GM12878 (cell line): ENCODE results near the gene PATZ1. TPM values are rescaled to one million over a fixed set of nuclear protein-coding genes. Genes with fewer than 3 reads are reported as not detected.

Experiments
- ATAC-seq: fragments of 200-7000 bp; cut with Tn5 transposase; 3 replicates; pipeline ENCODE4 v1.9.1; 2020; ENCODE audit warnings: mild to moderate bottlenecking, moderate library complexity
- BruUV-seq: library from RNA; stranded (reverse); fragments of 400-500 nt; replicated peaks from 2 replicates; lab custom pipeline; 2021; lab: Mats Ljungman, UMichigan
- CTCF ChIA-PET: fragments of 300-600 bp; sonication (Branson Sonifier 250); formaldehyde crosslinking; extraction: SDS; loops from one replicate; lab custom pipeline; 2021; ENCODE audit warnings: inconsistent platforms; lab: Yijun Ruan, JAX
- POLR2A ChIA-PET: fragments of 350-600 bp; formaldehyde crosslinking; extraction: SDS; loops from one replicate; lab custom pipeline; 2021; ENCODE audit warnings: inconsistent platforms; lab: Charles Lee
- RAD21 ChIA-PET: fragments of 300-600 bp; sonication (Branson Sonifier 250); formaldehyde crosslinking; loops from one replicate; lab custom pipeline; 2023; ENCODE audit warnings: antibody characterized with exemption; ENCODE audit not compliant: unreplicated experiment; lab: Charles Lee
- SMC1A ChIA-PET: fragments of 300-600 bp; sonication (Branson Sonifier 250); formaldehyde crosslinking; loops from one replicate; lab custom pipeline; 2023; ENCODE audit not compliant: unreplicated experiment, uncharacterized antibody; lab: Charles Lee
- DNase-seq: peaks from one replicate; pipeline ENCODE4 v3.0.0-alpha.2; 2011; ENCODE audit warnings: low read depth, low spot score
- FAIRE-seq: peaks from 3 replicates; lab custom pipeline; 2011; peaks lifted over from hg19 to GRCh38; lab: Jason Lieb, UNC
- H2AFZ ChIP-seq: 2 replicates; pipeline ENCODE4 v1.6.0; 2011; ENCODE audit warnings: low read depth, low read length, control low read depth; ENCODE audit not compliant: control insufficient read depth
- H3K27ac ChIP-seq: 2 replicates; pipeline ENCODE4 v1.5.1; 2011; ENCODE audit warnings: control low read depth; ENCODE audit not compliant: control insufficient read depth, insufficient read depth
- H3K27me3 ChIP-seq, 2 experiments: replicated peaks in 1 of 2; 2 replicates each; pipeline versions ENCODE4 v1.6.0 to v1.6.1; 2011; ENCODE audit warnings: low read length in 1 of 2; ENCODE audit not compliant: control insufficient read depth in 2 of 2, insufficient read depth in 2 of 2
- H3K36me3 ChIP-seq, 2 experiments: 2 replicates each; pipeline ENCODE4 v1.5.1; 2011; ENCODE audit warnings: low read length in 1 of 2; ENCODE audit not compliant: control insufficient read depth in 2 of 2, insufficient read depth in 2 of 2
- H3K4me1 ChIP-seq: 2 replicates; pipeline ENCODE4 v1.6.1; 2011; ENCODE audit warnings: mild to moderate bottlenecking, low read length, moderate library complexity, mixed read lengths; ENCODE audit not compliant: control insufficient read depth, insufficient read depth
- H3K4me2 ChIP-seq: 2 replicates; pipeline ENCODE4 v1.6.0; 2011; ENCODE audit warnings: control low read depth; ENCODE audit not compliant: control insufficient read depth, insufficient read depth
- H3K4me3 ChIP-seq: fragments of 200-600 bp; sonication (generic); 2 replicates; pipeline ENCODE4 v1.5.1; 2016
- H3K79me2 ChIP-seq: 2 replicates; pipeline ENCODE4 v1.6.0; 2011; ENCODE audit warnings: low read length; ENCODE audit not compliant: control insufficient read depth, insufficient read depth
- H3K9ac ChIP-seq: 2 replicates; pipeline ENCODE4 v1.8.0; 2011; ENCODE audit warnings: low read length, control low read depth, mixed read lengths; ENCODE audit not compliant: control insufficient read depth, insufficient read depth
- H3K9me3 ChIP-seq: replicated peaks from 3 replicates; pipeline ENCODE4 v1.5.1; 2011; ENCODE audit warnings: mild to moderate bottlenecking, low read length; ENCODE audit not compliant: control insufficient read depth, insufficient read depth
- H4K20me1 ChIP-seq: 2 replicates; pipeline ENCODE4 v1.6.0; 2011; ENCODE audit not compliant: control insufficient read depth, insufficient read depth
- CBX3 ChIP-seq: fragments of 200-600 bp; sonication (generic); IDR thresholded peaks from 2 replicates; pipeline ENCODE4 v1.6.1; 2016; ENCODE audit warnings: low read depth, borderline replicate concordance
- CHD1 ChIP-seq: IDR thresholded peaks from 2 replicates; pipeline ENCODE4 v1.6.1; 2012; ENCODE audit warnings: low read depth, low read length, improper control_type of control experiment
- CREB1 ChIP-seq: IDR thresholded peaks from 2 replicates; pipeline ENCODE4 v1.6.1; 2012; ENCODE audit warnings: low read depth, mild to moderate bottlenecking, inconsistent platforms
- HDAC6 ChIP-seq: fragments of 200-600 bp; sonication (generic); IDR thresholded peaks from one replicate; pipeline ENCODE4 v1.8.0; 2017; ENCODE audit warnings: antibody characterized with exemption; ENCODE audit not compliant: unreplicated experiment
- NFXL1 ChIP-seq: fragments of 450-650 bp; IDR thresholded peaks from 2 replicates; pipeline ENCODE4 v1.6.1; 2017; ENCODE audit warnings: antibody characterized with exemption, mild to moderate bottlenecking, borderline replicate concordance
- NR2C1 ChIP-seq: fragments of 450-650 bp; IDR thresholded peaks from 2 replicates; pipeline ENCODE4 v1.6.1; 2017; ENCODE audit warnings: antibody characterized with exemption, mild to moderate bottlenecking, moderate library complexity
- RBBP5 ChIP-seq: fragments of 200-600 bp; sonication (generic); conservative IDR thresholded peaks from 2 replicates; pipeline ENCODE4 v1.6.1; 2016
- SP1 ChIP-seq: IDR thresholded peaks from one replicate; pipeline ENCODE4 v1.6.1; 2011; ENCODE audit warnings: low read depth, low read length
- SUPT20H ChIP-seq: IDR thresholded peaks from 2 replicates; pipeline ENCODE4 v1.6.1; 2011; ENCODE audit warnings: low read depth, mild to moderate bottlenecking, low read length, moderate library complexity, borderline replicate concordance; ENCODE audit not compliant: control insufficient read depth
- YY1 ChIP-seq: IDR thresholded peaks from 2 replicates; pipeline ENCODE4 v1.6.1; 2011; ENCODE audit warnings: low read depth, mild to moderate bottlenecking, low read length
- ZNF207 ChIP-seq: fragments of 450-650 bp; IDR thresholded peaks from 2 replicates; pipeline ENCODE4 v1.6.1; 2014; ENCODE audit warnings: antibody characterized with exemption, mild to moderate bottlenecking, borderline replicate concordance
- ZNF274 ChIP-seq: IDR thresholded peaks from one replicate; pipeline ENCODE4 v1.8.0; 2011; ENCODE audit not compliant: insufficient read length, insufficient read depth
- ZNF384 ChIP-seq: IDR thresholded peaks from 2 replicates; pipeline ENCODE4 v1.6.1; 2012; ENCODE audit warnings: low read depth, mild to moderate bottlenecking, low read length, improper control_type of control experiment, borderline replicate concordance
- ZNF592 ChIP-seq: fragments of 450-650 bp; IDR thresholded peaks from 2 replicates; pipeline ENCODE4 v1.6.1; 2017; ENCODE audit warnings: mild to moderate bottlenecking, moderate library complexity
- WGBS: methylation state at CpG from one replicate; pipeline ENCODE4 v1.1.6; 2016; ENCODE audit warnings: low lambda C conversion rate; ENCODE audit not compliant: insufficient replicate concordance, insufficient coverage; ENCODE audit errors: missing lambda C conversion rate; 5-methylcytosine and 5-hydroxymethylcytosine counted together
- in situ Hi-C: fragments of 300-500 bp; cut with MboI; formaldehyde crosslinking; loops from 9 replicates; pipeline ENCODE4 v1.14.3; 2018; ENCODE audit warnings: mixed read lengths
- intact Hi-C: fragments of 100-400 bp; cut with micrococcal nuclease; formaldehyde crosslinking; loops from one replicate; pipeline ENCODE4 v1.14.2; 2022; ENCODE audit not compliant: unreplicated experiment
- polyA plus RNA-seq, 11 experiments: library from polyadenylated mRNA; depleted of rRNA in 4 of 11; unstranded in 6 of 11; stranded (reverse) in 5 of 11; fragments of >200 nt; fragmentation: Nextera tagmentation in 4 of 11; fragmentation: Illumina TruSeq in 1 of 11; extraction: Ambion mirVana in 4 of 11; extraction: Trizol in 1 of 11; gene quantifications; 1 replicate in 1 of 11; 2 replicates in 10 of 11; pipeline versions ENCODE4 v1.2.1 to v1.2.3, GENCODE V29; 2011 to 2016; ENCODE audit warnings: inconsistent platforms in 2 of 11, missing spikeins in 2 of 11, low read depth in 1 of 11
- total RNA-seq, 4 experiments: library from RNA; depleted of rRNA in 3 of 4; stranded (reverse); fragments of >200 nt in 3 of 4; fragmentation: Illumina TruSeq in 1 of 4; extraction: Trizol in 1 of 4; gene quantifications; 2 replicates each; pipeline versions ENCODE4 v1.2.1 to v1.2.3, GENCODE V29; 2013 to 2021
- TF ChIP-seq, protein P1 (sequence below): fragments of 450-650 bp; formaldehyde crosslinking; IDR thresholded peaks from 2 replicates; pipeline ENCODE4 v1.4.0; 2020; ENCODE audit warnings: mild to moderate bottlenecking, moderate library complexity
- TF ChIP-seq, protein P2 (sequence below): fragments of 450-650 bp; IDR thresholded peaks from 2 replicates; pipeline ENCODE4 v1.6.1; 2017; ENCODE audit warnings: borderline replicate concordance

PATZ1 gene
- total and polyA plus RNA-seq, 10 of the 15 experiments (the other 5 are each of a cell fraction or from before 2014, with no cell fraction given): 3.6 to 32.7 (median 13.9) TPM

DNA sequence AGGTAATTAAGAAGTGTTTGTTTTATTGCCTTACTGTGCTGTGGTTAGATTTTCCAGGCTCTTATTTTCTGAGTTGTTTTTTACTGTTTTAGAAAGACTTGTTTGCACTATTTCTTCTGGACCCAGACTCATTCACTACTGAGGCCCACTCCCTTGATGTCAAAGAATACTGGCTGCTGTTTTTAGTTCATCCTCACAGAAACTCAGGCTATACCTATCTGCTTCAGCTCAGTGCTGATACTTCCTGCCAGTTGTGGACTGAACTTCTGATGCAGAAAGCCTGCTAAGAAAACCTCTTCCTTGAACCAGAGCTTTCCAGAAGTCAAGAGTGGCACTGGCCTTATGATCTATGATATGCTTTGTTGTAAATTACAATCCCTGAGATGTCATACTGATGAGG is 38.0 kb downstream of the PATZ1 start (continued):
- no peak for TF ChIP-seq ZNF592
- TF ChIP-seq NFXL1: no peak
- no peak for TF ChIP-seq SUPT20H
- no peak for TF ChIP-seq SP1

GRCh38 chr22:31305194-31305593 is 41.0 kb downstream of the PATZ1 start:
- no peak overlapping the region for H3K4me3 ChIP-seq
- intact Hi-C loops: no loop called here
- H3K36me3 ChIP-seq: no peaks in the 10 kb centered on the region
- no peak for DNase-seq
- ChIA-PET SMC1A (no interaction called here), CTCF (interaction anchor here (10.4 kb wide), 1 partner anchor 8 kb away, joined by 91 read pairs; no protein-coding TSS in a partner anchor), POLR2A (no interaction called here), RAD21 (no interaction called here)
- H3K4me1 ChIP-seq: peaks cover 13% of the 10 kb centered on the region
- no peak overlapping the region for H3K27ac ChIP-seq
- no peak overlapping the region for H3K4me2 ChIP-seq
- no peaks in the 10 kb centered on the region for H3K9me3 ChIP-seq
- in situ Hi-C loops: no loop called here
- H3K27me3 ChIP-seq: no peaks in the 10 kb centered on the region
- H2AFZ ChIP-seq: no peak overlapping the region
- BruUV-seq: no TSS peak
- no peak overlapping the region for H3K9ac ChIP-seq
- no peak for ATAC-seq
- no peak for FAIRE-seq
- H4K20me1 ChIP-seq: no peaks in the 10 kb centered on the region
- WGBS: 98% methylated on average over 3 of the region's 3 CpGs
- H3K79me2 ChIP-seq: no peaks in the 10 kb centered on the region
- TF ChIP-seq CBX3 (no peak), YY1 (no peak), CHD1 (no peak), ZNF207 (no peak), CREB1 (no peak), NR2C1 (no peak), ZNF384 (no peak), RBBP5 (no peak), ZNF274 (no peak), HDAC6 (no peak)
- TF ChIP-seq, protein P1, sequence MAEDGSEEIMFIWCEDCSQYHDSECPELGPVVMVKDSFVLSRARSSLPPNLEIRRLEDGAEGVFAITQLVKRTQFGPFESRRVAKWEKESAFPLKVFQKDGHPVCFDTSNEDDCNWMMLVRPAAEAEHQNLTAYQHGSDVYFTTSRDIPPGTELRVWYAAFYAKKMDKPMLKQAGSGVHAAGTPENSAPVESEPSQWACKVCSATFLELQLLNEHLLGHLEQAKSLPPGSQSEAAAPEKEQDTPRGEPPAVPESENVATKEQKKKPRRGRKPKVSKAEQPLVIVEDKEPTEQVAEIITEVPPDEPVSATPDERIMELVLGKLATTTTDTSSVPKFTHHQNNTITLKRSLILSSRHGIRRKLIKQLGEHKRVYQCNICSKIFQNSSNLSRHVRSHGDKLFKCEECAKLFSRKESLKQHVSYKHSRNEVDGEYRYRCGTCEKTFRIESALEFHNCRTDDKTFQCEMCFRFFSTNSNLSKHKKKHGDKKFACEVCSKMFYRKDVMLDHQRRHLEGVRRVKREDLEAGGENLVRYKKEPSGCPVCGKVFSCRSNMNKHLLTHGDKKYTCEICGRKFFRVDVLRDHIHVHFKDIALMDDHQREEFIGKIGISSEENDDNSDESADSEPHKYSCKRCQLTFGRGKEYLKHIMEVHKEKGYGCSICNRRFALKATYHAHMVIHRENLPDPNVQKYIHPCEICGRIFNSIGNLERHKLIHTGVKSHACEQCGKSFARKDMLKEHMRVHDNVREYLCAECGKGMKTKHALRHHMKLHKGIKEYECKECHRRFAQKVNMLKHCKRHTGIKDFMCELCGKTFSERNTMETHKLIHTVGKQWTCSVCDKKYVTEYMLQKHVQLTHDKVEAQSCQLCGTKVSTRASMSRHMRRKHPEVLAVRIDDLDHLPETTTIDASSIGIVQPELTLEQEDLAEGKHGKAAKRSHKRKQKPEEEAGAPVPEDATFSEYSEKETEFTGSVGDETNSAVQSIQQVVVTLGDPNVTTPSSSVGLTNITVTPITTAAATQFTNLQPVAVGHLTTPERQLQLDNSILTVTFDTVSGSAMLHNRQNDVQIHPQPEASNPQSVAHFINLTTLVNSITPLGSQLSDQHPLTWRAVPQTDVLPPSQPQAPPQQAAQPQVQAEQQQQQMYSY (CRISPR knock-in tag): no peak
- TF ChIP-seq, protein P2, sequence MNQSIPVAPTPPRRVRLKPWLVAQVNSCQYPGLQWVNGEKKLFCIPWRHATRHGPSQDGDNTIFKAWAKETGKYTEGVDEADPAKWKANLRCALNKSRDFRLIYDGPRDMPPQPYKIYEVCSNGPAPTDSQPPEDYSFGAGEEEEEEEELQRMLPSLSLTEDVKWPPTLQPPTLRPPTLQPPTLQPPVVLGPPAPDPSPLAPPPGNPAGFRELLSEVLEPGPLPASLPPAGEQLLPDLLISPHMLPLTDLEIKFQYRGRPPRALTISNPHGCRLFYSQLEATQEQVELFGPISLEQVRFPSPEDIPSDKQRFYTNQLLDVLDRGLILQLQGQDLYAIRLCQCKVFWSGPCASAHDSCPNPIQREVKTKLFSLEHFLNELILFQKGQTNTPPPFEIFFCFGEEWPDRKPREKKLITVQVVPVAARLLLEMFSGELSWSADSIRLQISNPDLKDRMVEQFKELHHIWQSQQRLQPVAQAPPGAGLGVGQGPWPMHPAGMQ: no peak
